Keratinocyte (primary cell): ENCODE results near the gene PSMB2. TPM values are rescaled to one million over a fixed set of nuclear protein-coding genes. Genes with fewer than 3 reads are reported as not detected.

Experiments used
- DNase-seq: peaks from one replicate; pipeline ENCODE4 v3.0.0-alpha.2; 2011; ENCODE audit warnings: low read depth, missing footprints, low spot score
- FAIRE-seq: peaks from 2 replicates; lab custom pipeline; 2011; peaks lifted over from hg19 to GRCh38; lab: Jason Lieb, UNC
- H2AFZ ChIP-seq: 2 replicates; pipeline ENCODE4 v1.6.0; 2012; ENCODE audit warnings: low read length, control low read depth, inconsistent platforms; ENCODE audit not compliant: control insufficient read depth
- H3K27ac ChIP-seq: 2 replicates; pipeline ENCODE4 v1.5.1; 2011; ENCODE audit warnings: low read length; ENCODE audit not compliant: control insufficient read depth, insufficient read depth
- H3K27me3 ChIP-seq: 3 replicates; pipeline ENCODE4 v1.6.0; 2011; ENCODE audit warnings: low read length; ENCODE audit not compliant: control insufficient read depth, insufficient read depth; ENCODE audit errors: extremely low read depth
- H3K36me3 ChIP-seq, 2 experiments: 2 replicates in 1 of 2; 3 replicates in 1 of 2; pipeline ENCODE4 v1.5.1; 2011; ENCODE audit warnings: low read length in 2 of 2, mild to moderate bottlenecking in 1 of 2; ENCODE audit not compliant: control insufficient read depth in 2 of 2, insufficient read depth in 2 of 2; ENCODE audit errors: extremely low read depth in 1 of 2
- H3K4me1 ChIP-seq: 3 replicates; pipeline ENCODE4 v1.5.1; 2011; ENCODE audit warnings: low read length; ENCODE audit not compliant: control insufficient read depth, insufficient read depth; ENCODE audit errors: extremely low read depth
- H3K4me2 ChIP-seq: 3 replicates; pipeline ENCODE4 v1.6.0; 2011; ENCODE audit warnings: low read depth, low read length; ENCODE audit not compliant: control insufficient read depth, insufficient read depth; ENCODE audit errors: extremely low read depth
- H3K4me3 ChIP-seq, 3 experiments: fragments of 200-600 bp in 1 of 3; sonication (generic) in 1 of 3; 2 replicates in 2 of 3; 3 replicates in 1 of 3; pipeline ENCODE4 v1.5.1; 2011 to 2016; ENCODE audit warnings: low read length in 3 of 3, mild to moderate bottlenecking in 3 of 3, control low read depth in 2 of 3, inconsistent platforms in 1 of 3, low read depth in 1 of 3, mixed read lengths in 1 of 3, mixed run types in 1 of 3, moderate library complexity in 1 of 3; ENCODE audit not compliant: control insufficient read depth in 2 of 3, insufficient read depth in 2 of 3; ENCODE audit errors: extremely low read depth in 1 of 3
- H3K79me2 ChIP-seq: 2 replicates; pipeline ENCODE4 v1.6.0; 2012; ENCODE audit warnings: low read length; ENCODE audit not compliant: control insufficient read depth, insufficient read depth
- H3K9ac ChIP-seq: 3 replicates; pipeline ENCODE4 v1.6.0; 2011; ENCODE audit warnings: low read length; ENCODE audit not compliant: control insufficient read depth, insufficient read depth; ENCODE audit errors: extremely low read depth
- H3K9me1 ChIP-seq: 3 replicates; pipeline ENCODE4 v1.6.0; 2011; ENCODE audit warnings: low read length; ENCODE audit not compliant: control insufficient read depth, insufficient read depth; ENCODE audit errors: extremely low read depth
- H3K9me3 ChIP-seq: 2 replicates; pipeline ENCODE4 v1.5.1; 2012; ENCODE audit warnings: low read depth, low read length; ENCODE audit not compliant: control insufficient read depth
- H4K20me1 ChIP-seq: 3 replicates; pipeline ENCODE4 v1.6.0; 2011; ENCODE audit warnings: low read length; ENCODE audit not compliant: control insufficient read depth, insufficient read depth; ENCODE audit errors: extremely low read depth
- CTCF ChIP-seq, 3 experiments: IDR thresholded peaks in 1 of 3; conservative IDR thresholded peaks in 1 of 3; optimal IDR thresholded peaks in 1 of 3; 2 replicates in 2 of 3; 3 replicates in 1 of 3; pipeline versions ENCODE3 to v1.5.1; 2011; ENCODE audit warnings: low read length in 3 of 3, mild to moderate bottlenecking in 3 of 3, moderate library complexity in 2 of 3, control low read depth in 1 of 3, inconsistent platforms in 1 of 3; ENCODE audit not compliant: insufficient read depth in 2 of 3; ENCODE audit errors: extremely low read depth in 1 of 3
- EZH2 ChIP-seq: IDR thresholded peaks from one replicate; pipeline ENCODE4 v1.6.1; 2012; ENCODE audit warnings: inconsistent platforms, mild to moderate bottlenecking, low read length, moderate library complexity
- dilution Hi-C: fragments of 300-500 bp; cut with MboI; formaldehyde crosslinking; loops from one replicate; pipeline ENCODE4 v1.7.0; 2020; ENCODE audit warnings: low sequenced_read_pairs; ENCODE audit not compliant: extremely low pct_ligation_motif_present
- polyA plus RNA-seq, 5 experiments: library from polyadenylated mRNA; depleted of rRNA in 3 of 5; stranded (reverse) in 3 of 5; stranded (forward) in 1 of 5; unstranded in 1 of 5; fragments of >200 nt; gene quantifications; 1 replicate in 1 of 5; 2 replicates in 3 of 5; 3 replicates in 1 of 5; pipeline versions ENCODE4 v1.2.1 to v1.2.3, GENCODE V29; 2011 to 2012; ENCODE audit warnings: missing spikeins in 2 of 5, low read depth in 1 of 5, low replicate concordance in 1 of 5

The PSMB2 gene
- polyA plus RNA-seq, 1 donor (not counting 4 experiments of a cell fraction or from before 2014, with no cell fraction given), result 108 TPM

GRCh38 chr1:35594005-35594760 lies 47.1 kb downstream of the PSMB2 start:
- no peaks in the 10 kb centered on the region for H4K20me1 ChIP-seq

GRCh38 chr1:35592991-35593769 lies 48.1 kb downstream of the PSMB2 start:
- no peak for FAIRE-seq

More at GRCh38 chr1:35594005-35594760, 47.1 kb downstream of the PSMB2 start:
- H3K27me3 ChIP-seq, result no peaks in the 10 kb centered on the region
- no peaks in the 10 kb centered on the region for H3K79me2 ChIP-seq
- H3K4me1 ChIP-seq, result no peaks in the 10 kb centered on the region
- peaks cover 3 to 8% of the 10 kb centered on the region in 2 experiments for H3K36me3 ChIP-seq
- H3K4me3 ChIP-seq, result no peak overlapping the region
- H3K4me2 ChIP-seq, result no peak overlapping the region
- no peak overlapping the region for H3K9ac ChIP-seq
- H2AFZ ChIP-seq, result no peak overlapping the region
- no peaks in the 10 kb centered on the region for H3K9me1 ChIP-seq
- no peak overlapping the region for H3K27ac ChIP-seq
- DNase-seq, result no peak
- no peak for FAIRE-seq
- dilution Hi-C loops, result no loop called here
- no peaks in the 10 kb centered on the region for H3K9me3 ChIP-seq
- no peak for TF ChIP-seq CTCF (optimal IDR thresholded peaks at IDR 0.05 in 1 of 3, IDR thresholded peaks at IDR 0.05 in 1 of 3, conservative IDR thresholded peaks at IDR 0.05 in 1 of 3; ENCODE audit: extremely low read depth in 1 of 3, insufficient read depth in 2 of 3, low read length in 3 of 3)
- TF ChIP-seq EZH2, result no peak

More at GRCh38 chr1:35592991-35593769, 48.1 kb downstream of the PSMB2 start:
- H3K36me3 ChIP-seq, result peaks cover 0 to 5% of the 10 kb centered on the region in 2 experiments
- no peak overlapping the region for H3K9ac ChIP-seq
- no peaks in the 10 kb centered on the region for H3K27me3 ChIP-seq
- H3K4me3 ChIP-seq, result no peak overlapping the region
- no peak for TF ChIP-seq EZH2
- no peak for TF ChIP-seq CTCF (optimal IDR thresholded peaks at IDR 0.05 in 1 of 3, IDR thresholded peaks at IDR 0.05 in 1 of 3, conservative IDR thresholded peaks at IDR 0.05 in 1 of 3; ENCODE audit: extremely low read depth in 1 of 3, insufficient read depth in 2 of 3, low read length in 3 of 3)
- no peaks in the 10 kb centered on the region for H3K9me3 ChIP-seq
- H4K20me1 ChIP-seq, result no peaks in the 10 kb centered on the region
- no peaks in the 10 kb centered on the region for H3K79me2 ChIP-seq
- H3K27ac ChIP-seq, result no peak overlapping the region
- DNase-seq, result no peak
- H3K4me2 ChIP-seq, result no peak overlapping the region
- no peaks in the 10 kb centered on the region for H3K4me1 ChIP-seq
- no peaks in the 10 kb centered on the region for H3K9me1 ChIP-seq
- dilution Hi-C loops, result no loop called here
- no peak overlapping the region for H2AFZ ChIP-seq
